ENCODE results near the gene VEZF1. TPM values are rescaled to one million over a fixed set of nuclear protein-coding genes. Genes with fewer than 3 reads are reported as not detected.
"Not testable (repeated sequence)": the region's sequence is repeated elsewhere in the genome, so short reads cannot be mapped to it uniquely, and the experiment has no call there.

VEZF1 gene
- polyA plus RNA-seq, 3 donors, result 28.3 to 40.1 (median 29.0) TPM

DNA sequence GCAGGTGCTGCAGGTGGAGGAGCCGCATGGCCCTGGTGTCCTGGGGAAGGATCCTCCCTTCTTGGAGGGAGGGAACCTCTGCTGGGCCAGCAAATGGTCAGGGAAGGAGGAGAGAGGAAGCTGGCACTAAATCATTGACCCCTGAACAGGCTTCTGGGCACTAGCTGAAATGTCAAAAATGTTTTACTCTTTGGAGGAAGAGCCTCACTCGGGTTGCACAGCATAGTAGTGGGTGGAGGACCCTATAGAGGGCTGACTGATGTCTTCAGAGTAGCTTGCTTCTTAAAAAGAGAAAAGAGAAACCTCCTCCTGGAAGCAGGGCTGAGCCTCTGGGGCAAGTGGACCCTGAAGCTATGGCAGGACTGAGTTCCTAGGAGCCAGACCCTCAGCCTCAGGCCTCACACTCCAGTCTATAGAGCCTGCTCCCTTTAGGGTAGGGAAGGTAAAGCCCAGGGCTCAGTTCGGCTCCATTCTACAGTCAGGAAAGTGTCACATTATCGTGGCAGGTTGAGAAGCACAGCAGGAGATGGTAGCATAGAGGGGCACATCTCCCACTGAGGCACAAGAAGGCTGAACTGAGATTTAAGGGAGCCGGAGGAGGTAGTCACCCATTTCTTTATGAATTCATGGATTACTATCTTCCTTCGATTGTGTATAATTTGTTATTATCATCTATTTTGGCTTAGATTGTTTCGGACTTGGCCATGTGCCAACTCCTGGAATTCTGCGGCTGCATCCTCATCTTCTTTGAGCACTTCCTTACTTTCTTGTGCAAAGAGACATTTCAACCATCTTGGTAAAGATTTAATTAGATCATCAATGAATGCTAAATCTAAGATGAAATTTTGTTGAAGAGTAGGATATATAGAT is 25.5 kb downstream of the VEZF1 start:
- intact Hi-C loops (cut with micrococcal nuclease), result no loop called here
- Histone ChIP-seq H4K20me1 (ENCODE audit: insufficient read depth, low read length) (no peaks in the 10 kb centered on the region), H3K27me3 (ENCODE audit: control insufficient read depth in 2 of 2, insufficient read depth in 2 of 2, low read length in 2 of 2) (peaks cover 0 to 4% of the 10 kb centered on the region in 2 donors), H3K36me3 (replicated peaks in 1 of 2; ENCODE audit: control insufficient read depth in 1 of 2, insufficient read depth in 2 of 2, low read length in 2 of 2) (no peaks in the 10 kb centered on the region), H3K79me2 (ENCODE audit: insufficient read depth, low read length) (no peaks in the 10 kb centered on the region), H3K4me2 (replicated peaks; ENCODE audit: extremely low read depth, low read length, poor library complexity, severe bottlenecking) (no peak overlapping the region), H3K4me1 (ENCODE audit: control insufficient read depth in 1 of 2, insufficient read depth in 2 of 2, low read length in 2 of 2) (no peaks in the 10 kb centered on the region), H3K9ac (ENCODE audit: insufficient read depth, low read length, poor library complexity, severe bottlenecking) (no peak overlapping the region), H3K27ac (ENCODE audit: low read depth in 1 of 2, low read length in 2 of 2) (no peak overlapping the region), H3K4me3 (replicated peaks in 1 of 3; ENCODE audit: low read depth in 2 of 3, low read length in 3 of 3) (no peak overlapping the region), H3K9me3 (replicated peaks in 1 of 2; ENCODE audit: control insufficient read depth in 1 of 2, insufficient read depth in 1 of 2, low read length in 2 of 2) (no peaks in the 10 kb centered on the region), H2AFZ (ENCODE audit: insufficient read depth, low read depth, low read length, poor library complexity, severe bottlenecking) (no peak overlapping the region)
- peaks cover 3% of the 10 kb centered on the region for H3K4me1 Mint-ChIP-seq
- WGBS (ENCODE audit: insufficient coverage), result 100% methylated on average over 4 of the region's 8 CpGs
- peaks cover 0 to 2% of the 10 kb centered on the region in 2 donors for H3K36me3 Mint-ChIP-seq
- peaks cover 11 to 18% (median 13%) of the 10 kb centered on the region in 3 donors for H3K27me3 Mint-ChIP-seq (ENCODE audit: low read depth in 3 of 3)
- TF ChIP-seq, protein P1, sequence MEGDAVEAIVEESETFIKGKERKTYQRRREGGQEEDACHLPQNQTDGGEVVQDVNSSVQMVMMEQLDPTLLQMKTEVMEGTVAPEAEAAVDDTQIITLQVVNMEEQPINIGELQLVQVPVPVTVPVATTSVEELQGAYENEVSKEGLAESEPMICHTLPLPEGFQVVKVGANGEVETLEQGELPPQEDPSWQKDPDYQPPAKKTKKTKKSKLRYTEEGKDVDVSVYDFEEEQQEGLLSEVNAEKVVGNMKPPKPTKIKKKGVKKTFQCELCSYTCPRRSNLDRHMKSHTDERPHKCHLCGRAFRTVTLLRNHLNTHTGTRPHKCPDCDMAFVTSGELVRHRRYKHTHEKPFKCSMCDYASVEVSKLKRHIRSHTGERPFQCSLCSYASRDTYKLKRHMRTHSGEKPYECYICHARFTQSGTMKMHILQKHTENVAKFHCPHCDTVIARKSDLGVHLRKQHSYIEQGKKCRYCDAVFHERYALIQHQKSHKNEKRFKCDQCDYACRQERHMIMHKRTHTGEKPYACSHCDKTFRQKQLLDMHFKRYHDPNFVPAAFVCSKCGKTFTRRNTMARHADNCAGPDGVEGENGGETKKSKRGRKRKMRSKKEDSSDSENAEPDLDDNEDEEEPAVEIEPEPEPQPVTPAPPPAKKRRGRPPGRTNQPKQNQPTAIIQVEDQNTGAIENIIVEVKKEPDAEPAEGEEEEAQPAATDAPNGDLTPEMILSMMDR (IDR thresholded peaks at IDR 0.05), result no peak
- H3K4me3 Mint-ChIP-seq, result no peak overlapping the region
- peaks cover 0 to 1% (median 0%) of the 10 kb centered on the region in 7 donors for H3K9me3 Mint-ChIP-seq
- H3K27ac Mint-ChIP-seq, result no peak overlapping the region
- no peak for DNase-seq

DNA sequence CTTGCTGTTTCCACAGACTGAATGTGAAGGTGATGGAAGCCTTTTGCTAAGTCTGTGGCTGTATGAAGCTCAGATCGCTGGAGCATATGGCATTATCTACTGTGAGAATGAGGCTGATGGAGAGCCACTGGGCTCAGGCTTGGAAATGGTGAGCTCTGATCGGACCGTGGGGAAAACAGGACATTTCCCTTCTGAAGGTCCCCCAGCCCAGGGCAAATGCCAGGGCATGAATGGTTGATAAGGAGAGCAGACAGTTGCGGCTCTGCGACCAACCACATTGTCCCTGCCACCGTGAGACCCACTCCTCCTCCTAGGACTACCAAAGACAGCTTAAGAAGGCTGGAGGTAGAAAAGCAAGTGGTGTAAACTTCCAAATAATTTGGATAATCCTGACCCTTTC is 28.1 kb downstream of the VEZF1 start:
- H3K4me3 Mint-ChIP-seq, result no peak overlapping the region
- 100% methylated on average over 1 of the region's 6 CpGs for WGBS (ENCODE audit: insufficient coverage)
- Histone ChIP-seq H3K4me3 (replicated peaks in 1 of 3; ENCODE audit: low read depth in 2 of 3, low read length in 3 of 3) (no peak overlapping the region), H3K27me3 (ENCODE audit: control insufficient read depth in 2 of 2, insufficient read depth in 2 of 2, low read length in 2 of 2) (peaks cover 10 to 23% of the 10 kb centered on the region in 2 donors), H2AFZ (ENCODE audit: insufficient read depth, low read depth, low read length, poor library complexity, severe bottlenecking) (no peak overlapping the region), H3K4me1 (ENCODE audit: control insufficient read depth in 1 of 2, insufficient read depth in 2 of 2, low read length in 2 of 2) (peaks cover 10 to 12% of the 10 kb centered on the region in 2 donors), H4K20me1 (ENCODE audit: insufficient read depth, low read length) (no peaks in the 10 kb centered on the region), H3K9ac (ENCODE audit: insufficient read depth, low read length, poor library complexity, severe bottlenecking) (no peak overlapping the region), H3K36me3 (replicated peaks in 1 of 2; ENCODE audit: control insufficient read depth in 1 of 2, insufficient read depth in 2 of 2, low read length in 2 of 2) (no peaks in the 10 kb centered on the region), H3K27ac (ENCODE audit: low read depth in 1 of 2, low read length in 2 of 2) (no peak overlapping the region), H3K79me2 (ENCODE audit: insufficient read depth, low read length) (no peaks in the 10 kb centered on the region), H3K4me2 (replicated peaks; ENCODE audit: extremely low read depth, low read length, poor library complexity, severe bottlenecking) (no peak overlapping the region), H3K9me3 (replicated peaks in 1 of 2; ENCODE audit: control insufficient read depth in 1 of 2, insufficient read depth in 1 of 2, low read length in 2 of 2) (no peaks in the 10 kb centered on the region)
- H3K4me1 Mint-ChIP-seq, result peaks cover 16% of the 10 kb centered on the region
- intact Hi-C loops (cut with micrococcal nuclease), result loop anchor here in 1 of 2 donors (5.0 kb wide), 1 partner anchor 68 kb away; no protein-coding TSS in a partner anchor
- H3K27me3 Mint-ChIP-seq (ENCODE audit: low read depth in 3 of 3), result peaks cover 29 to 32% (median 32%) of the 10 kb centered on the region in 3 donors
- DNase-seq, result no peak
- no peak overlapping the region for H3K27ac Mint-ChIP-seq
- TF ChIP-seq, protein P1 (IDR thresholded peaks at IDR 0.05), result no peak
- peaks cover 0 to 6% (median 1%) of the 10 kb centered on the region in 7 donors for H3K9me3 Mint-ChIP-seq
- H3K36me3 Mint-ChIP-seq, result peaks cover 0 to 3% of the 10 kb centered on the region in 2 donors

DNA sequence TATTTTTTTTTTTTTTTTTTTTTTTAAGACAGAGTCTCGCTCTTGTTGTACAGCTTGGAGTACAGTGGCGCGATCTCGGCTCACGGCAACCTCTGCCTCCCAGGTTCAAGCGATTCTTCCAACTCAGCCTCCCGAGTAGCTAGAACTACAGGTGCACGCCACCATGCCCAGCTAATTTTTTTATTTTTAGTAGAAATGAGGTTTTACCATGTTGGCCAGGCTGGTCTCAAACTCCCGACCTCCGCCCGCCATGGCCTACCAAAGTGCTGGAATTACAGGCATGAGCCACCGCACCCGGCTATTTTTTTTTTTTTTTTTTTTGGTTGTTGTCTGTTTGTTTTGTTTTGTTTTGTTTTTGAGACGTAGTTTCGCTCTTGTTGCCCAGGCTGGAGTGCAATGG is 29.7 kb downstream of the VEZF1 start:
- not testable (repeated sequence) for H3K4me3 Mint-ChIP-seq; H3K36me3 Mint-ChIP-seq; H3K27ac ChIP-seq (ENCODE audit: low read depth in 1 of 2, low read length in 2 of 2); H2AFZ ChIP-seq (ENCODE audit: insufficient read depth, low read depth, low read length, poor library complexity, severe bottlenecking); H3K9me3 ChIP-seq (replicated peaks in 1 of 2; ENCODE audit: control insufficient read depth in 1 of 2, insufficient read depth in 1 of 2, low read length in 2 of 2); H3K4me2 ChIP-seq (replicated peaks; ENCODE audit: extremely low read depth, low read length, poor library complexity, severe bottlenecking); H3K9me3 Mint-ChIP-seq; H3K27ac Mint-ChIP-seq; DNase-seq; H4K20me1 ChIP-seq (ENCODE audit: insufficient read depth, low read length); H3K4me3 ChIP-seq (replicated peaks in 1 of 3; ENCODE audit: low read depth in 2 of 3, low read length in 3 of 3); H3K79me2 ChIP-seq (ENCODE audit: insufficient read depth, low read length); H3K9ac ChIP-seq (ENCODE audit: insufficient read depth, low read length, poor library complexity, severe bottlenecking); H3K36me3 ChIP-seq (replicated peaks in 1 of 2; ENCODE audit: control insufficient read depth in 1 of 2, insufficient read depth in 2 of 2, low read length in 2 of 2)
- WGBS (ENCODE audit: insufficient coverage), result 100% methylated on average over 4 of the region's 15 CpGs
- Histone ChIP-seq H3K27me3 (ENCODE audit: control insufficient read depth in 2 of 2, insufficient read depth in 2 of 2, low read length in 2 of 2) (peaks cover 10 to 31% of the 10 kb centered on the region in 2 donors), H3K4me1 (ENCODE audit: control insufficient read depth in 1 of 2, insufficient read depth in 2 of 2, low read length in 2 of 2) (peaks cover 17 to 25% of the 10 kb centered on the region in 2 donors)
- Mint-ChIP-seq H3K4me1 (peaks cover 25% of the 10 kb centered on the region), H3K27me3 (ENCODE audit: low read depth in 3 of 3) (peaks cover 35 to 42% (median 42%) of the 10 kb centered on the region in 3 donors)
- intact Hi-C loops (cut with micrococcal nuclease), result loop anchor here in 1 of 2 donors (5.0 kb wide), 1 partner anchor 66 kb away; no protein-coding TSS in a partner anchor
